NCI-H2196 (cell line): ENCODE results near the gene ITGB5.

Experiments used
- DNase-seq: peaks from one replicate; lab custom pipeline; 2025; ENCODE audit not compliant: unreplicated experiment; lab: John Stamatoyannopoulos, UW

The ITGB5 gene

GRCh38 chr3:124773351-124774326 lies 113.5 kb downstream of the ITGB5 start:
- DNase-seq = no peak

DNA sequence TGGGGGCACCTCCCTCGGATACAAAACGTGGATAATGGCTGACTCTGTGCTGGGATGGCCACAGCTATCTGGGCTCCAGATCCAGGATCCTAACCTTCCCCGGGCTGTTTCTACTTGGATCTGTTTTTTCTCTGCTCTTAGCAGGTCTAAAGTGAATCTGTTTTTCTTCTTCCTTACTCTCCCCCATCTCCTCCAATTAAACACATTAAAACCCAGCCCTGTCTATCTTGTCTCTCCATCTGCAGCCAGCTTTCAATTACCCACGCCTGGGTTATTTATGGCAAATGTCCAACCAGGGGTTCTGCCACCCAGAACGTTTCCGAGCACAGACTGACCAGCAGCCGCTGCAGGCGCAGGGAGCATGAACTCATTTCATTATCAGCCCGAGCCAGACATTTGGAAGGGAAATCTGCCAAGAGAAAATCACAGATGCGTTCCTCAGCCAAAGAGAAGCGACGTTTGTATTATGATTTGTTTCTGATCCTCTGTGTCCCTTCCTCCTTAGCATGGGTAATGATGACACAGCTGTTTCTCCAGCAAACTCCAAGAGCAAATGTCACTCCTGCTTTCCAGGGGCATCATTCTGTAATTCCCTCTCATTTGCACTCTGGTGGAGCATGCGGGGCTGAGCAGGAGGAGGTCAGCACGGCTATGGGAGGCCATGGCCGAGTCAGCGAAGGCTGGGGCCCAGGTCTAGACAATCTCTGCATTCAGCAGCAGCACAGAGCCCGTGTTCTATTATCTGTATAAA lies 114.9 kb downstream of the ITGB5 start:
- DNase-seq = peak; percentile 56

DNA sequence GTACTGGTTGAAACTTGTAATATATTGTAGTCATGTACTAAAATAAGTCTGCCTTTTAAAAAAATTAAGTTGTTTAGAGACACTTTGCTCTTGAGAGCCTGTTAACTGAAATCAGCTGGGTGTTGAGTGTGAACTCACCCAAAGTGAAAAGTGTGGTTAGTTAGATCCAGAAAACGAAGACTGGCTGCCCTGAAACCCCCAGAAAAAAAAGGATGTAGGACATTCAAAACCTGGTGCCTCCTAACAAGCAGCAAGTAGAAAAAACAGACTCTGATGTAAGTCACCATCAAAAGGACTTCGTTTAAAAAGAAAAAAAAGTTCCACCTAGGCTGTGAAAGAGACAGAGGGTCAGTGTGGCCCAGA lies 116.1 kb downstream of the ITGB5 start:
- no peak for DNase-seq

DNA sequence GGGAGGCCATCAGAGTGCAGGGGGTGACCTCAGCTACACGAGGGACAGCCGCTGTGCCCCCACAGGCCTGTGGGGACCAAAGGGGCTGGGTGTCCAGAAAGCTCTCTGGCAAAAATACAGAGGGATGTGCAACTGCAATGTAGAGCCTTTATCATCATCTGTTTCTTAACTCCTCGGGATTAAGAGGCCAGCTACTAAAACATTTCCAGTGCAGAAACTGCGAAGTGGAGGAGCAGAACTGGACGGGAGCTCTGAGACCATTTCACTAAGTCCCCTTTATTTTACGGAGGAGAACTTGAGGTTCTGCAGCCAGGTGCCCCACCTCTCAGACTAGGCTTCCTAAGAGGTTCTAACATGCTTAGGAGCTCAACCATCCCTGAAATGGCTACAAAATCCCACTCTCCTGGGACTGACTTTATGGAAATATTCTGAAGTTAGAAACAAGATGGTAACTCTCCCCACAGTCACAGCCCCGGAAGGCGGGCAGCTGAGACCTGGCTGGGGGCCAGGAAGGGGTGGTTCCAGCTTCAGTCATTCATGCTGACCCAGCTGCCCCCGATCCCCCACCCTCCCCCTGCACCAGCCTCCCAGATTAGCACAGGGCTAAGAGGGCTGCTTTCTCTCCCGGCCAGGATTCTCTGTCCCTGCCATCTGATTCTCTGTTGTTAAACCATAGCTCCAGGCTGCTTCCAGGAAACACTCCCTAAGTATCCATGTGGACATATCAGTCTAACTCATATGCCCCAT lies 116.7 kb downstream of the ITGB5 start:
- no peak for DNase-seq

DNA sequence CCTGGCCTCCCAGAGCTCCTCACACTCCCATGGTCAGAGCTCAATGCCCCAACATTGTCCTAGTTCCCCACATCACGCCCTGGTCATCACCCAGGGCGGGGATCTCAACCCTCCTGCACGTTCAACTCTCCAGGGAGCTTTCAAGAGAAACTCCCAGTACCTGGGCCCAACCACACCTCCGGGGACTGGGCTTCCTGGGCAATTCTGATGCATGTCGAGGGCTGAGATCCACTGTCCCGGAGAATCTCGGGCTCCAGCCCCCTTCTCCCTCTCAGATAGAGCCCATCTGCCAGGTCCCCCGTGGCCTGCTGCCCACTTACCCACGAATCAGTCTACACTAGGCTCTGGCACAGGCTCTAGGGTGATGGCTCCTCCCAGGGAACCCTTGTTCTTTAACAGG lies 117.7 kb downstream of the ITGB5 start:
- no peak for DNase-seq

GRCh38 chr3:124768812-124769211 lies 118.4 kb downstream of the ITGB5 start:
- DNase-seq = peak; percentile 58

GRCh38 chr3:124767691-124768090 lies 119.5 kb downstream of the ITGB5 start:
- no peak for DNase-seq

- no peak for DNase-seq
Observed at GRCh38 chr3:124767264-124767663, 119.9 kb downstream of the ITGB5 start.

GRCh38 chr3:124766113-124767095 lies 120.8 kb downstream of the ITGB5 start:
- DNase-seq = no peak

- no peak for DNase-seq
Observed at GRCh38 chr3:124765197-124765840, 121.8 kb downstream of the ITGB5 start.

DNA sequence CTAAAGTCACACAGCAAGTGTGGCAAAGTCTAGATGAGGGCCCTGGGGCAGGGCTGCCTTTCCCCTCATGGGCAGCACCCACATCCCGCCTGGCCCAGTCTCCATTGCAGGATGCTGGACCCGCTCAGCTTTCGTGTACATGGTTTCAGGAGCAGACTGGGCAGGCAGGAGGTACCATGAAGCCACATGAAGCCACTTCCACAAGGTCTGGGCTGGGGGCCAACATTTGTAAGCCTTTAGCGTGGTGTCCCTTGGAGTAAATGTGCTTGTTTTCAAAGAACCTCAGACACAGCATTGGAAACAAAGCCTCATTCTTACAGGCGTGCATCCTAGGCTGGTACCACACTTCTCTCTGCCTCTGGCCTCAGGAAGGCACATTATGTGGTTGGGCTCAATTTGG lies 122.4 kb downstream of the ITGB5 start:
- DNase-seq = peak; percentile 37

- DNase-seq = no peak
Observed at GRCh38 chr3:124763644-124764358, 123.4 kb downstream of the ITGB5 start.

DNA sequence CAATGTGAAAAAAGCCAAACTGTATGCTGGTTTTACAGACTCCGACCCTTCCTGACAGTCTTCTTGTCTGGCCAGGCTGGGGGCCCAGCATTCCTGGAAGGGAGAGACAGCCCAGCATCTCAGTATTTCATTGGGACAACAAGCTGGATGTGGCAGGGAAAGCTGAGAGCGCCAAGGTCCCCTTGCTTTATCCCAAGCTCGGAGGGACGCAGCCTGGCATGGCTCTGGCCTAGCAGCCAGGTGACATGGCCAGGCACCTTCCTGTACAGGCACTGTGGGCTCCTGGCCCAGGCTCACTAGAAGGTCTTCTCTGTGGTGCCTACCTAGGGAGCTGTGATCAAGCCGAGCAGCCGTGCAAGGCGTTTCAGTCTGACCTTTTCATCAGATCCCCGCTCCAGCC lies 124.0 kb downstream of the ITGB5 start:
- DNase-seq = no peak

- DNase-seq = no peak
Observed at GRCh38 chr3:124762661-124763011, 124.5 kb downstream of the ITGB5 start.

GRCh38 chr3:124761935-124762660 lies 125.1 kb downstream of the ITGB5 start:
- DNase-seq = no peak

DNA sequence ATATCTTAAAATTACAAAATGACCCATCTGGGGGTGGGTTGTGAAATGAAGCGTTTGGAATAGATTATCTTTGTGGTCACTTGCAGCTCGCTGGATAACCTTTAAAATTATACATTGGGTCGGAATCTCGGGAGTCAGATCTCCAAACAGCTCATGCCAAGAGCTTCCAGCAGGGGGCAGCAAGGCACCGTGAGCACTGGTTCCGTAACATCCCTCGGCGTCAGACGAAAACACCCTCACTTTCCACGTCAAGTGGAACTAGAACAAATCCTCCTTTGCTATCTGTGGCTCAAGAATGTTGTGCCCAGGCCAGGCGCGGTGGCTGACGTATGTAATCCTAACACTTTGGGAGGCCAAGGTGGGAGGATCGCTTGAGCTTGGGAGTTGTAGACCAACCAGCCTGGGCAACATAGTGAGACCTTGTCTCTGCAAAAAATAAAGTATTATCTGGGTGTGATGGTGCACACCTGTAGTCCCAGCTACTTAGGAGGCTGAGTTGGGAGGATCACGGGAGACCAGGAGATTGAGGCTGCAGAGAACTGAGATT lies 125.8 kb downstream of the ITGB5 start:
- peak; percentile 91 for DNase-seq

- peak; percentile 70 for DNase-seq
Observed at GRCh38 chr3:124760601-124761000, 126.6 kb downstream of the ITGB5 start.

- no peak for DNase-seq
Observed at GRCh38 chr3:124759666-124760401, 127.3 kb downstream of the ITGB5 start.
